ENCODE data around the gene CD99L2.

DNA sequence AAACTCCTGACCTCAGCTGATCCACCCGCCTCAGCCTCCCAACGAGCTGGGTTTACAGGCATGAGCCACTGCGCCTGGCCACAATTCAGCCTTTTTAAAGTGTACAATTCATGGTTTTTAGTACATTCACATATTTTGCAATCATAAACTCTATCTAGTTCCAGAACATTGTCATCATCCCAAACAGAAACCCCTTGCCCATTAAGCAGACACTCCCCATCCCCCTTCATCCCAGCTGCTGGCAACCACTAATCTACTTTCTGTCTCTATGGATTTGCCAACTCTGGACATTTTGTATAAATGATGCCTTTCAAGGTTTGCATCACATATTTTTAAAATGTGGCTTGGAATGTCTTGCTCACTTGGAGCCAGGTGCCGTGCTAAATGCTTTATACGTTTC is 4.5 kb downstream of the CD99L2 start:
- TF ChIP-seq, protein P1, sequence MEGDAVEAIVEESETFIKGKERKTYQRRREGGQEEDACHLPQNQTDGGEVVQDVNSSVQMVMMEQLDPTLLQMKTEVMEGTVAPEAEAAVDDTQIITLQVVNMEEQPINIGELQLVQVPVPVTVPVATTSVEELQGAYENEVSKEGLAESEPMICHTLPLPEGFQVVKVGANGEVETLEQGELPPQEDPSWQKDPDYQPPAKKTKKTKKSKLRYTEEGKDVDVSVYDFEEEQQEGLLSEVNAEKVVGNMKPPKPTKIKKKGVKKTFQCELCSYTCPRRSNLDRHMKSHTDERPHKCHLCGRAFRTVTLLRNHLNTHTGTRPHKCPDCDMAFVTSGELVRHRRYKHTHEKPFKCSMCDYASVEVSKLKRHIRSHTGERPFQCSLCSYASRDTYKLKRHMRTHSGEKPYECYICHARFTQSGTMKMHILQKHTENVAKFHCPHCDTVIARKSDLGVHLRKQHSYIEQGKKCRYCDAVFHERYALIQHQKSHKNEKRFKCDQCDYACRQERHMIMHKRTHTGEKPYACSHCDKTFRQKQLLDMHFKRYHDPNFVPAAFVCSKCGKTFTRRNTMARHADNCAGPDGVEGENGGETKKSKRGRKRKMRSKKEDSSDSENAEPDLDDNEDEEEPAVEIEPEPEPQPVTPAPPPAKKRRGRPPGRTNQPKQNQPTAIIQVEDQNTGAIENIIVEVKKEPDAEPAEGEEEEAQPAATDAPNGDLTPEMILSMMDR (conservative IDR thresholded peaks at IDR 0.05 in 1 of 2, IDR thresholded peaks at IDR 0.05 in 1 of 2; ENCODE audit: low read depth in 1 of 2, low read length in 2 of 2): no peak
- TF ChIP-seq EZH2 (IDR thresholded peaks at IDR 0.05; ENCODE audit: low read length, missing control alignments): no peak
